Measurements from ENCODE around the gene UBE2Q2. TPM values are rescaled to one million over a fixed set of nuclear protein-coding genes. Genes with fewer than 3 reads are reported as not detected.

UBE2Q2 gene
- total and polyA plus RNA-seq, 9 of the 15 experiments (the other 6 are each of a cell fraction or from before 2014, with no cell fraction given): 6.2 to 24.0 (median 16.2) TPM

- TF ChIP-seq ZBTB40 (IDR thresholded peaks at IDR 0.05) (peak; percentile 98), ZBTB40 (CRISPR knock-in tag; IDR thresholded peaks at IDR 0.05) (no peak), ESRRA (IDR thresholded peaks at IDR 0.05; ENCODE audit: borderline replicate concordance, low read depth) (peak; percentile 45; the same call in 1 of the 2 replicates), ZBTB17 (CRISPR knock-in tag; IDR thresholded peaks at IDR 0.05) (0 out of 2 replicates have a peak, but pooled peaks have one; percentile 41), CCNT2 (IDR thresholded peaks at IDR 0.05; ENCODE audit: borderline replicate concordance, extremely low read depth, insufficient read length, low read depth, low read length) (peak; percentile 76), FUS (optimal IDR thresholded peaks at IDR 0.05; ENCODE audit: low read depth, low read length) (peak; percentile 67), NFXL1 (CRISPR knock-in tag; IDR thresholded peaks at IDR 0.05) (no peak), TEAD1 (CRISPR knock-in tag; IDR thresholded peaks at IDR 0.05) (peak in 1 of 2 experiments; percentile 82; a peak in 2 of 4 replicates), CREM (IDR thresholded peaks at IDR 0.05; ENCODE audit: low read depth) (peak; percentile 91), NR2C2 (CRISPR knock-in tag; IDR thresholded peaks at IDR 0.05) (0 out of 2 replicates have a peak, but pooled peaks have one; percentile 58), NR2C2 (tag; IDR thresholded peaks at IDR 0.05) (peak; percentile 70), BCOR (IDR thresholded peaks at IDR 0.05) (no peak; the same call in 1 of the 2 replicates), ZFPM2 (CRISPR knock-in tag; IDR thresholded peaks at IDR 0.05) (peak; percentile 85; the same call in 1 of the 2 replicates), EGR1 (conservative IDR thresholded peaks at IDR 0.05) (peak; percentile 68), HMGN3 (IDR thresholded peaks at IDR 0.05; ENCODE audit: borderline replicate concordance, extremely low read depth, insufficient read length, low read depth, low read length) (peak; percentile 78), GABPB1 (CRISPR knock-in tag; IDR thresholded peaks at IDR 0.05) (peak; percentile 100), HCFC1 (IDR thresholded peaks at IDR 0.05; ENCODE audit: low read depth, low read length) (peak; percentile 80)
These were observed 60.3 kb downstream of the UBE2Q2 start, which contains the start of gene FBXO22 (continued) for GRCh38 chr15:75903331-75904239.

Data from K562 (cell line).